GM23338 (cell line): ENCODE measurements around the gene BAD. TPM values are rescaled to one million over a fixed set of nuclear protein-coding genes. Genes with fewer than 3 reads are reported as not detected.

Experiments
- ATAC-seq: fragments of 200-7000 bp; cut with Tn5 transposase; 3 replicates; pipeline ENCODE4 v1.9.1; 2020
- DNase-seq: peaks from one replicate; pipeline ENCODE4 v3.0.0-alpha.2; 2015; ENCODE audit warnings: low spot score
- H2AFZ ChIP-seq: fragments of 200-600 bp; sonication (generic); 2 replicates; pipeline ENCODE4 v1.8.0; 2016; ENCODE audit warnings: antibody characterized with exemption, mild to moderate bottlenecking, moderate library complexity
- H3F3A ChIP-seq: fragments of 200-600 bp; sonication (generic); replicated peaks from 2 replicates; pipeline ENCODE4 v1.8.0; 2017; ENCODE audit warnings: antibody characterized with exemption, mixed run types, low read depth
- H3K27ac ChIP-seq: fragments of 200-600 bp; sonication (generic); 2 replicates; pipeline ENCODE4 v1.6.1; 2016; ENCODE audit warnings: low read depth
- H3K27me3 ChIP-seq: fragments of 200-600 bp; sonication (generic); 2 replicates; pipeline ENCODE4 v1.8.0; 2016; ENCODE audit warnings: mild to moderate bottlenecking, mixed run types, moderate library complexity; ENCODE audit not compliant: insufficient read depth
- H3K36me3 ChIP-seq: fragments of 200-600 bp; sonication (generic); 2 replicates; pipeline ENCODE4 v1.8.0; 2016; ENCODE audit warnings: mild to moderate bottlenecking; ENCODE audit not compliant: insufficient read depth
- H3K4me1 ChIP-seq: fragments of 200-600 bp; sonication (generic); 2 replicates; pipeline ENCODE4 v1.8.0; 2016; ENCODE audit warnings: mild to moderate bottlenecking, moderate library complexity; ENCODE audit not compliant: insufficient read depth
- H3K4me2 ChIP-seq: fragments of 200-600 bp; sonication (generic); 2 replicates; pipeline ENCODE4 v1.7.1; 2017; ENCODE audit warnings: mixed run types
- H3K4me3 ChIP-seq: fragments of 200-600 bp; sonication (generic); 2 replicates; pipeline ENCODE4 v1.6.1; 2016; ENCODE audit warnings: mixed run types
- H3K79me2 ChIP-seq: fragments of 200-600 bp; sonication (generic); replicated peaks from 2 replicates; pipeline ENCODE4 v1.8.0; 2017; ENCODE audit warnings: mild to moderate bottlenecking; ENCODE audit not compliant: insufficient read depth
- H3K9me2 ChIP-seq: fragments of 200-600 bp; sonication (generic); 2 replicates; pipeline ENCODE4 v1.8.0; 2017; ENCODE audit not compliant: insufficient read depth
- H4K20me1 ChIP-seq: fragments of 200-600 bp; sonication (generic); replicated peaks from 2 replicates; pipeline ENCODE4 v1.8.0; 2017; ENCODE audit warnings: mild to moderate bottlenecking; ENCODE audit not compliant: insufficient read depth
- H3K27ac Mint-ChIP-seq: 2 replicates; pipeline ENCODE4 v1.8.0; 2020; ENCODE audit warnings: inconsistent platforms, mild to moderate bottlenecking, moderate library complexity, mixed read lengths
- H3K27me3 Mint-ChIP-seq: 3 replicates; pipeline ENCODE4 v1.8.0; 2022; ENCODE audit warnings: low read depth, mild to moderate bottlenecking, moderate library complexity, mixed read lengths, inconsistent platforms; ENCODE audit not compliant: insufficient read depth, poor library complexity
- H3K36me3 Mint-ChIP-seq: 3 replicates; pipeline ENCODE4 v1.8.0; 2021; ENCODE audit warnings: low read depth, mild to moderate bottlenecking, inconsistent platforms, moderate library complexity, mixed read lengths
- H3K4me1 Mint-ChIP-seq: 3 replicates; pipeline ENCODE4 v1.8.0; 2020; ENCODE audit warnings: mild to moderate bottlenecking, inconsistent platforms, mixed read lengths
- H3K4me3 Mint-ChIP-seq: 3 replicates; pipeline ENCODE4 v1.8.0; 2021; ENCODE audit warnings: moderate library complexity, mild to moderate bottlenecking, inconsistent platforms, mixed read lengths
- H3K9me3 Mint-ChIP-seq: 3 replicates; pipeline ENCODE4 v1.8.0; 2020; ENCODE audit warnings: moderate library complexity, mild to moderate bottlenecking, inconsistent platforms, mixed read lengths
- CREB1 ChIP-seq: fragments of 250-450 bp; sonication (Bioruptor Pico); IDR thresholded peaks from 2 replicates; pipeline ENCODE4 v1.5.0; 2020; ENCODE audit warnings: low read depth, mild to moderate bottlenecking, moderate library complexity
- CTCF ChIP-seq, 2 experiments: fragments of 200-600 bp in 1 of 2; sonication (generic) in 1 of 2; conservative IDR thresholded peaks; 2 replicates each; pipeline versions ENCODE4 v1.5.1 to v1.6.1; 2016 to 2017; ENCODE audit warnings: antibody characterized with exemption in 2 of 2, low read depth in 2 of 2, mild to moderate bottlenecking in 2 of 2, moderate library complexity in 1 of 2
- ETS1 ChIP-seq: IDR thresholded peaks from 2 replicates; pipeline ENCODE4 v1.6.1; 2016; ENCODE audit warnings: antibody characterized with exemption
- EZH2 ChIP-seq: fragments of 200-600 bp; sonication (generic); IDR thresholded peaks from one replicate; pipeline ENCODE4 v1.8.0; 2017; ENCODE audit warnings: antibody characterized with exemption, mild to moderate bottlenecking, low read depth; ENCODE audit not compliant: unreplicated experiment
- EZH2phosphoT487 ChIP-seq: fragments of 200-600 bp; sonication (generic); IDR thresholded peaks from one replicate; pipeline ENCODE4 v1.8.1; 2018; ENCODE audit warnings: antibody characterized with exemption; ENCODE audit not compliant: unreplicated experiment
- JUNB ChIP-seq: IDR thresholded peaks from one replicate; pipeline ENCODE4 v1.6.1; 2016; ENCODE audit warnings: antibody characterized with exemption; ENCODE audit not compliant: unreplicated experiment
- NANOG ChIP-seq: IDR thresholded peaks from 2 replicates; pipeline ENCODE4 v1.6.1; 2016; ENCODE audit warnings: antibody characterized with exemption, borderline replicate concordance
- POLR2AphosphoS5 ChIP-seq: IDR thresholded peaks from 2 replicates; pipeline ENCODE4 v1.6.1; 2016; ENCODE audit warnings: antibody characterized with exemption, low read depth
- STAT1 ChIP-seq: IDR thresholded peaks from one replicate; pipeline ENCODE4 v1.6.1; 2016; ENCODE audit warnings: antibody characterized with exemption; ENCODE audit not compliant: unreplicated experiment
- ZNF114 ChIP-seq: fragments of 250-450 bp; sonication (Bioruptor Pico); IDR thresholded peaks from 2 replicates; pipeline ENCODE4 v1.5.0; 2020; ENCODE audit warnings: mild to moderate bottlenecking, moderate library complexity
- ZNF331 ChIP-seq: fragments of 250-450 bp; sonication (Bioruptor Pico); IDR thresholded peaks from 2 replicates; pipeline ENCODE4 v1.5.0; 2020; ENCODE audit warnings: low read depth, mild to moderate bottlenecking, moderate library complexity
- ZNF462 ChIP-seq: fragments of 250-450 bp; sonication (Bioruptor Pico); IDR thresholded peaks from 2 replicates; pipeline ENCODE4 v1.5.0; 2020; ENCODE audit warnings: mild to moderate bottlenecking, moderate library complexity
- polyA plus RNA-seq: library from polyadenylated mRNA; unstranded; fragments of >200 nt; fragmentation: Nextera tagmentation; extraction: Ambion mirVana; gene quantifications from 2 replicates; pipeline ENCODE4 v1.2.1, GENCODE V29; 2016
- total RNA-seq: library from RNA; depleted of rRNA; stranded (reverse); fragments of >200 nt; shearing (Covaris generic); gene quantifications from 2 replicates; pipeline ENCODE4 v1.2.3, GENCODE V29; 2014
- TF ChIP-seq, protein P1 (sequence below): IDR thresholded peaks from one replicate; pipeline ENCODE4 v1.6.1; 2018; ENCODE audit warnings: antibody characterized with exemption; ENCODE audit not compliant: unreplicated experiment

The BAD gene
- total and polyA plus RNA-seq, 2 experiments from 2014 or later: 46.3 to 46.4 TPM

DNA sequence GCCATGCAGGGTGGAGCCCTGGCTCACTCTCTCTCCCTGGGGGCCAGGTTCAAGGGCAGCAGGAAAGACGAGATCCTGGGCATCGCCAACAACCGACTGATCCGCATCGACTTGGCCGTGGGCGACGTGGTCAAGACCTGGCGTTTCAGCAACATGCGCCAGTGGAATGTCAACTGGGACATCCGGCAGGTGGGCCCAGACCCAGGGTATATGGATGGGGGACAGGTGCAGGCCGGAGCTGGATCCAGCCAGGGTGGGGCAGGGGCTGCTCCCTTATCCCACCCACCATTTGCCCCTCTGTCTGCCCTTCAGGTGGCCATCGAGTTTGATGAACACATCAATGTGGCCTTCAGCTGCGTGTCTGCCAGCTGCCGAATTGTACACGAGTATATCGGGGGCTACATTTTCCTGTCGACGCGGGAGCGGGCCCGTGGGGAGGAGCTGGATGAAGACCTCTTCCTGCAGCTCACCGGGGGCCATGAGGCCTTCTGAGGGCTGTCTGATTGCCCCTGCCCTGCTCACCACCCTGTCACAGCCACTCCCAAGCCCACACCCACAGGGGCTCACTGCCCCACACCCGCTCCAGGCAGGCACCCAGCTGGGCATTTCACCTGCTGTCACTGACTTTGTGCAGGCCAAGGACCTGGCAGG lies 61.3 kb downstream of the BAD start:
- no peaks in the 10 kb centered on the region; the same call in 1 of the 2 replicates for H3K36me3 ChIP-seq
- Mint-ChIP-seq H3K9me3 (no peaks in the 10 kb centered on the region), H3K4me3 (no peak overlapping the region), H3K27ac (no peak overlapping the region), H3K4me1 (peaks cover 9% of the 10 kb centered on the region), H3K27me3 (peaks cover 7% of the 10 kb centered on the region), H3K36me3 (no peaks in the 10 kb centered on the region)
- no peaks in the 10 kb centered on the region for H3F3A ChIP-seq
- no peak overlapping the region for H3K4me3 ChIP-seq
- H3K27ac ChIP-seq: no peak overlapping the region
- TF ChIP-seq STAT1: no peak
- no peak for TF ChIP-seq EZH2
- TF ChIP-seq ZNF462 (CRISPR knock-in tag): no peak
- TF ChIP-seq, protein P1, sequence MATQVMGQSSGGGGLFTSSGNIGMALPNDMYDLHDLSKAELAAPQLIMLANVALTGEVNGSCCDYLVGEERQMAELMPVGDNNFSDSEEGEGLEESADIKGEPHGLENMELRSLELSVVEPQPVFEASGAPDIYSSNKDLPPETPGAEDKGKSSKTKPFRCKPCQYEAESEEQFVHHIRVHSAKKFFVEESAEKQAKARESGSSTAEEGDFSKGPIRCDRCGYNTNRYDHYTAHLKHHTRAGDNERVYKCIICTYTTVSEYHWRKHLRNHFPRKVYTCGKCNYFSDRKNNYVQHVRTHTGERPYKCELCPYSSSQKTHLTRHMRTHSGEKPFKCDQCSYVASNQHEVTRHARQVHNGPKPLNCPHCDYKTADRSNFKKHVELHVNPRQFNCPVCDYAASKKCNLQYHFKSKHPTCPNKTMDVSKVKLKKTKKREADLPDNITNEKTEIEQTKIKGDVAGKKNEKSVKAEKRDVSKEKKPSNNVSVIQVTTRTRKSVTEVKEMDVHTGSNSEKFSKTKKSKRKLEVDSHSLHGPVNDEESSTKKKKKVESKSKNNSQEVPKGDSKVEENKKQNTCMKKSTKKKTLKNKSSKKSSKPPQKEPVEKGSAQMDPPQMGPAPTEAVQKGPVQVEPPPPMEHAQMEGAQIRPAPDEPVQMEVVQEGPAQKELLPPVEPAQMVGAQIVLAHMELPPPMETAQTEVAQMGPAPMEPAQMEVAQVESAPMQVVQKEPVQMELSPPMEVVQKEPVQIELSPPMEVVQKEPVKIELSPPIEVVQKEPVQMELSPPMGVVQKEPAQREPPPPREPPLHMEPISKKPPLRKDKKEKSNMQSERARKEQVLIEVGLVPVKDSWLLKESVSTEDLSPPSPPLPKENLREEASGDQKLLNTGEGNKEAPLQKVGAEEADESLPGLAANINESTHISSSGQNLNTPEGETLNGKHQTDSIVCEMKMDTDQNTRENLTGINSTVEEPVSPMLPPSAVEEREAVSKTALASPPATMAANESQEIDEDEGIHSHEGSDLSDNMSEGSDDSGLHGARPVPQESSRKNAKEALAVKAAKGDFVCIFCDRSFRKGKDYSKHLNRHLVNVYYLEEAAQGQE: no peak
- no peak for TF ChIP-seq POLR2AphosphoS5
- TF ChIP-seq CTCF (conservative IDR thresholded peaks at IDR 0.05; ENCODE audit: low read depth in 2 of 2): no peak
- no peak for TF ChIP-seq ZNF331 (CRISPR knock-in tag)
- no peak for TF ChIP-seq JUNB
- no peak for TF ChIP-seq CREB1 (CRISPR knock-in tag)
- TF ChIP-seq ZNF114 (CRISPR knock-in tag): no peak
- TF ChIP-seq EZH2phosphoT487: no peak
- no peak for TF ChIP-seq ETS1
- no peak for TF ChIP-seq NANOG
- no peak for ATAC-seq
- no peaks in the 10 kb centered on the region for H4K20me1 ChIP-seq
- H3K79me2 ChIP-seq: no peaks in the 10 kb centered on the region; the same call in 1 of the 2 replicates
- no peaks in the 10 kb centered on the region for H3K9me2 ChIP-seq
- no peak overlapping the region for H3K4me2 ChIP-seq
- no peaks in the 10 kb centered on the region for H3K27me3 ChIP-seq
- H2AFZ ChIP-seq: no peak overlapping the region
- DNase-seq: no peak
- H3K4me1 ChIP-seq: no peaks in the 10 kb centered on the region; the same call in 1 of the 2 replicates
